Measurements from ENCODE around the gene EID3. TPM values are rescaled to one million over a fixed set of nuclear protein-coding genes. Genes with fewer than 3 reads are reported as not detected.

Gene EID3
- total RNA-seq, 3 donors from 2014 or later, result 6.7 to 13.3 (median 12.1) TPM

DNA sequence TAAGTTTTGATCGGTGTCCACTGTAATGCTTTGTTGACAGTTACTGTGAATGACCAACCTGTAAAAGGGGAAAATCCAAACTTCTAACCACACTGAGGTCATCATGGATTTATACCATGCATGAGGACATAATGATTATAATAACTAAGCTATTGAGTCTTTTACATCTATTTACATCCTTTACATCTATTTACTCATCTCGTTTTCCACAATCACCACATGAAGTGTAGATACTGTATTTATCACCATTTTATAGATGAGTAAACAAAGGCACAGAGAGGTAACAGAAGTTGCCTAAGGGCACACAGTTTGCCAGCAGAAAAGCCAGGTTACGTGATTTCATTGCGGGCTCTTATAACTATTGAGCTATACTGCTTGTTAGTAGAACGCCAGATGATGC is 27.9 kb upstream of the EID3 start:
- TF ChIP-seq CTCF (IDR thresholded peaks at IDR 0.05) (no peak), POLR2A (IDR thresholded peaks at IDR 0.05) (no peak), POLR2AphosphoS5 (IDR thresholded peaks at IDR 0.05) (no peak)
- H3K4me1 ChIP-seq, result no peaks in the 10 kb centered on the region
- H3K27ac ChIP-seq, result peak overlapping the region in 1 of 2 donors; percentile 72
- no peaks in the 10 kb centered on the region for H3K36me3 ChIP-seq
- no peaks in the 10 kb centered on the region for H3K9me3 ChIP-seq
- H3K27me3 ChIP-seq, result no peaks in the 10 kb centered on the region
- H3K4me3 ChIP-seq, result peak overlapping the region in 1 of 3 donors; percentile 56
- DNase-seq (ENCODE audit: low spot score in 2 of 2), result no peak
- intact Hi-C loops (cut with DNase I; ENCODE audit: low total_unique reads), result no loop called here

DNA sequence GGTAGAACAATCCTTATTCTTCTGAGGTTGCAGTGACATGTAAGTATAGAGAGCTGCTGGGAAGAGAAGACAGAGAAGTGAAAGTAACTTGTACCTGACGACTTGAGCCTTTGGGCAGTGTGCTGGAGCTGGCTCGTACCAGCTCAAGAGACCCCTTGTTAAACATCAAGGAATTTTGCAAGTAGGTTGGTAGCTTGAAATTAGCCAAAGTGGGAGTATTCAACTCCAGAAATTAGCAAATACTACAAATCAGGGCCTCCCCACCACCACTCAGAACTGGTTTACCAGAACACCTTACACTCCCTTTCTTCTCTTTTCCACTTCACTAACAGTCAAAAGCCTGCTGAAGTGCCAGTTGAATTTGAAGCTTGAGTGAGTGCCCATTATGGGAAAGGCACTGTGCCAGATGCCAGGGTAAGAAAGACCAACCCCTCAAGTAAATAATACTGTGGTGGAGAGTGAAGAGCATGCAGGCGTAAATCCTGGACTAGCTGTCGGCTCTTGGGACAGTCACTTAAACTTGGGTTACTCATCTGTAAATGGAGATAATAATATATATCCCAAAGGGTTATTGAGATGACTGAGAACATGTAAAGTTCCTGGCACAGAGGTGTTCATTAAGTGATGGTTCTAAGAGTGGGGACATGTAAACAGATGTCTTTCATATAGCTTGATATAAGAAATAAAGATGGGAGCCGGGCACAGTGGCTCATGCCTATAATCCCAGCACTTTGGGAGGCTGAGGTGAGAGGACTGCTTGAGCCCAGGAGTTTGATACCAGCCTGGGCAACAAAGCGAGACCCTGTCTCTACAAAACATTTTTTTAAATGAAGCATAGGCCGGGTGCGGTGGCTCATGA is 27.0 kb upstream of the EID3 start:
- no peak for DNase-seq (ENCODE audit: low spot score in 2 of 2)
- Histone ChIP-seq H3K4me3 (peak overlapping the region in 2 of 3 donors; percentile 32 to 56), H3K27ac (peak overlapping the region; percentile 54 to 72)

GRCh38 chr12:104279164-104279563 is 24.4 kb upstream of the EID3 start:
- H3K27ac ChIP-seq, result no peak overlapping the region
- no peak for DNase-seq (ENCODE audit: low spot score in 2 of 2)
- intact Hi-C loops (cut with DNase I; ENCODE audit: low total_unique reads), result no loop called here
- H3K27me3 ChIP-seq, result no peaks in the 10 kb centered on the region
- no peaks in the 10 kb centered on the region for H3K9me3 ChIP-seq
- no peak for TF ChIP-seq CTCF (IDR thresholded peaks at IDR 0.05)
- H3K4me3 ChIP-seq, result no peak overlapping the region
- no peaks in the 10 kb centered on the region for H3K36me3 ChIP-seq
- no peaks in the 10 kb centered on the region for H3K4me1 ChIP-seq

More for the DNA sequence above, 27.0 kb upstream of the EID3 start:
- no peaks in the 10 kb centered on the region for H3K9me3 ChIP-seq
- no peaks in the 10 kb centered on the region for H3K36me3 ChIP-seq
- H3K27me3 ChIP-seq, result no peaks in the 10 kb centered on the region
- intact Hi-C loops (cut with DNase I; ENCODE audit: low total_unique reads), result no loop called here
- TF ChIP-seq POLR2AphosphoS5 (IDR thresholded peaks at IDR 0.05), result no peak
- no peak for TF ChIP-seq POLR2A (IDR thresholded peaks at IDR 0.05)
- no peak for TF ChIP-seq CTCF (IDR thresholded peaks at IDR 0.05)
- no peaks in the 10 kb centered on the region for H3K4me1 ChIP-seq

- no peaks in the 10 kb centered on the region for H3K27me3 ChIP-seq
- H3K4me3 ChIP-seq, result no peak overlapping the region
- intact Hi-C loops (cut with DNase I; ENCODE audit: low total_unique reads), result no loop called here
- H3K9me3 ChIP-seq, result no peaks in the 10 kb centered on the region
- no peaks in the 10 kb centered on the region for H3K36me3 ChIP-seq
- H3K4me1 ChIP-seq, result no peaks in the 10 kb centered on the region
- DNase-seq (ENCODE audit: low spot score in 2 of 2), result no peak
- no peak overlapping the region for H3K27ac ChIP-seq
- TF ChIP-seq CTCF (IDR thresholded peaks at IDR 0.05), result no peak
- no peak for TF ChIP-seq POLR2AphosphoS5 (IDR thresholded peaks at IDR 0.05)
- TF ChIP-seq POLR2A (IDR thresholded peaks at IDR 0.05), result no peak
Measured at GRCh38 chr12:104280111-104280510, 23.4 kb upstream of the EID3 start.

- intact Hi-C loops (cut with DNase I; ENCODE audit: low total_unique reads), result no loop called here
- DNase-seq (ENCODE audit: low spot score in 2 of 2), result no peak
- H3K27ac ChIP-seq, result no peak overlapping the region
- no peaks in the 10 kb centered on the region for H3K27me3 ChIP-seq
- no peak for TF ChIP-seq POLR2AphosphoS5 (IDR thresholded peaks at IDR 0.05)
- TF ChIP-seq POLR2A (IDR thresholded peaks at IDR 0.05), result no peak
- TF ChIP-seq CTCF (IDR thresholded peaks at IDR 0.05), result no peak
- H3K4me1 ChIP-seq, result peaks cover 0 to under 1% of the 10 kb centered on the region in 2 donors
- H3K9me3 ChIP-seq, result no peaks in the 10 kb centered on the region
- H3K4me3 ChIP-seq, result no peak overlapping the region
- H3K36me3 ChIP-seq, result no peaks in the 10 kb centered on the region
Measured at GRCh38 chr12:104280717-104281458, 22.7 kb upstream of the EID3 start.
